HG03159 (cell line): ENCODE measurements around the gene OOSP3.
"Not testable (repeated sequence)": the region's sequence is repeated elsewhere in the genome, so short reads cannot be mapped to it uniquely, and the experiment has no call there.

Experiments used
- ATAC-seq: cut with Tn5 transposase; IDR thresholded peaks from one replicate; pipeline ENCODE4 v1.9.1; 2021; ENCODE audit warnings: mild to moderate bottlenecking, moderate library complexity; ENCODE audit not compliant: unreplicated experiment

OOSP3 gene, protein sequence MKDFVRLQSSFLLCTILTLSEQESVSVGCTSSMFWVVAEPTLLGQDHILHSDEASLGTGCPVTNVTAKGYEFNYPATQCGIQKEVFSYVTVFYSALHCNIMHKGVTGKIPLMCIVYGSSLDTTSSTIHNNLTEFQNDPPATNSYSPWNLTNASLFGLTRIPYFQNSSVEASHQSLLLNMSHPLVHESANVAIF

GRCh38 chr11:59878575-59878974 is at the start of gene OOSP3:
TSS of gene OOSP3 (plus strand) at chr11:59878782. CDS start at chr11:59878809, 27 bp downstream.
- ATAC-seq = no peak

GRCh38 chr11:59829358-59829757 is 49.2 kb upstream of the OOSP3 start:
- ATAC-seq = no peak

- ATAC-seq = no peak
Observed at GRCh38 chr11:59833602-59834001, 45.0 kb upstream of the OOSP3 start.

- ATAC-seq = no peak
Observed at GRCh38 chr11:59839615-59840014, 39.0 kb upstream of the OOSP3 start.

GRCh38 chr11:59841514-59841913 is 37.1 kb upstream of the OOSP3 start:
- ATAC-seq = no peak

- ATAC-seq = no peak
Observed at GRCh38 chr11:59842316-59842715, 36.3 kb upstream of the OOSP3 start.

DNA sequence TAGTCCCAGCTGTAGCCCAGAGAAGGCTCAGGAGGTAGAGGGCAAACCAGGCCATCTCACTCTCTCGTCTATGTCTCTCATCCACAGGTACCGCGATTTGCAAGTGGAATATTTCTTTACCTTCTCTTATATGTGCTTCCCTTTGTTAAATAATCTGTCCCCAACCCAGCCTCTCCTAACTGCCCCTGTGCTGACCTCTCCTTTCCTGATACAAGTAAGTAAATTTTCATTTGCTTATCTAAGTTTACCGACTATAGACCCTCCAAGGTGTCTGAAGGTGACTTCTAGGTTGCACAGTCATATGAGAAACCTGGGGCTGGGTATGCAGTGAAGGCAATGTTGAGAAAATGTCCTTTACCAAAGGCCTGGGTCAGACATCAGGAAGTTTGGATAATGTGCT is 33.2 kb upstream of the OOSP3 start, which contains the start of gene CBLIF:
CBLIF (minus strand) TSS at position 101 of the 400 bp plus-strand sequence; CDS start at position 55, 46 bp downstream.
- no peak for ATAC-seq

DNA sequence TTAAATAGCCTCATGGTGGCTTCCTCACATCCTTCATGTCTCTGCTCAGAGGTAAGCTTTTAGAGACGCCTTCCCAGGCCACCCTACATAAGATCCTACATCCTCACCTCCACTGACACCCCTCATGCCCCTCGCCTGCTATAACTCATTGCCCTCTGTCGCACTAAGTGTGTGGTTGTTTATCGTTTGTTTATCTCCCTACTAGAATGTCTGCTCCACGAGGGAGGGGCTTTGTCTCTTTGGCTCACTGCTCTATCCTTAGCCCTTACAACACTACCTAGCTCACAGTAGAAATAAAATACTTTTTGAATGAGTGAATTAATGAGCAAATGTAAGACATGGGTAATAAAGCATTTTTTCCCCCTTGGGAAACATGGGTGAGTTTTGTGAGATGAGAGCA is 32.0 kb upstream of the OOSP3 start:
- no peak for ATAC-seq

GRCh38 chr11:59847626-59848025 is 31.0 kb upstream of the OOSP3 start:
- no peak for ATAC-seq

DNA sequence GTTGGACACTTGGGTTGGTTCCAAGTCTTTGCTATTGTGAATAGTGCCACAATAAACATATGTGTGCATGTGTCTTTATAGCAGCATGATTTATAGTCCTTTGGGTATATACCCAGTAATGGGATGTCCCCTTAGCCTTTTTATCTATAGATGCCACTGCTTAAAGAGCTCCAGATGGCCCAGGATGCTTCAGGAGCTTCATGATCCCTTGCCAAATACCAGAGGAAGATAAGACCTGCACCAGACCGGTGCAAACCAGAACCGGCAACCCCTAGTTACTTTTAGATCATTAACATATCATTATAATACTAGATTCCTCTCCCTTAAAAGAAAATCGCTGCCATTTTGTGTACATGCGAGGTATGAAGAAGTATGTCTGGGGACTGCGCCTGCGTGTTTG is 30.1 kb upstream of the OOSP3 start:
- ATAC-seq = not testable (repeated sequence)

- no peak for ATAC-seq
Observed at GRCh38 chr11:59849129-59849528, 29.5 kb upstream of the OOSP3 start.

DNA sequence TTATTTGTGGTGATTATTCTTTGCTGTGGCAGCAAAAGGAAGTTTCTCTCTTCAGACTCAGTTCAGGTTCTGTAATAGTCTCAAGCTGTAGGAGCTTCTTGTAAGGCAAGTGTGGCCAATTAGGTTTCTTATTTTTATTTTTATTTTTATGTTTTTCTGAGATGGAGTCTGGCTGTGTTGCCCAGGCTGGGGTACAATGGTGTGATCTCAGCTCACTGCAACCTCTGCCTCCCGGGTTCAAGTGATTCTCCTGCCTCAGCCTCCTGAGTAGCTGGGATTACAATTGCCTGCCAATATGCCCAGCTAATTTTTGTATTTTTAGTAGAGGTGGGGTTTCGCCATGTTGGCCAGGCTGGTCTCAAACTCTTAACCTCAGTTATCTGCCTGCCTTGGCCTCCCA is 29.0 kb upstream of the OOSP3 start:
- ATAC-seq = not testable (repeated sequence)

GRCh38 chr11:59851416-59851815 is 27.2 kb upstream of the OOSP3 start:
- not testable (repeated sequence) for ATAC-seq

GRCh38 chr11:59854871-59855270 is 23.7 kb upstream of the OOSP3 start:
- ATAC-seq = no peak

DNA sequence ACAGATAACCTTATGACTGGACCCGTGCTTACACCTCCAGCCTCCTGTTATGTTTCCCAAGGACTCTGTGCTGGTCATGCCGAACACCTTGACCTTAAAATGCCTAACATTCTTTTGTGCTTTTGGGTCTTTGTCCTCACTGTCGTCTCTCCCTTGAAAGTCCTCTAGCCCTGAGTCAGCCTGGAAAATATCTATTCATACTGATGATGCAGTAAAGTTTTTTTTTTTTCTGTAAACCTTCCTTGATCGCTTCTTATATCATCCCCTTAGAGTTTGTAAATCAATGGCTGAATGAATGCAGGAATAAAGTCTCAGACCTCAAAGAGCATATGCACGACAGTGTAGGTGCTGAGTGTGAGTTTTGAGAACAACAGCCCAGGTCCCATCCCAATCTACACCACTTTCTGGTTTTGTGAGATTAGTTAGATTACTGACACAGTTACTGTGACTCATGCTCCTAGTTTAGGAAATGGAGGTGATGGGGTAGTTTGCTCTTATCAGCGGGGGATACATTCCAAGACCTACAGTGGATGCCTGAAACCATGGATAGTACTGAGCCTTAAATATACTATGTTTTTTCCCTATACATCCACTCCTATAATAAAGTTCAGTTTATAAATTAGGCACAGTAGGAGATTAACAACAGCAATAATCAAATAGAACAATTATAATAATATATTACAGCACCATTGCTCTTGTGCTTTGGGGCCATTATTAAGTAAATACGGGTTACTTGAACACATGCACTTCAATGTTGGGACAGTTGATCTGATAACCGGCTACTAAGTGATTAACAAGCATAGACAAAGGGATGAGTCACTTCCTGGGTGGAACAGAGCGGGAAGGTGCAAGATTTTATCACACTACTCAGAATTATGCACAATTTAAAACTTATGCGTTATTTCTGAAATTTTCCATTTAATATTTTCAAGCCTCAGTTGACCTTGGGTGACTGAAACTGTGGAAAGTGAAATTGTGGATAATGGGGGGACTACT is 20.8 kb upstream of the OOSP3 start:
- no peak for ATAC-seq

GRCh38 chr11:59859673-59860072 is 18.9 kb upstream of the OOSP3 start:
- no peak for ATAC-seq

DNA sequence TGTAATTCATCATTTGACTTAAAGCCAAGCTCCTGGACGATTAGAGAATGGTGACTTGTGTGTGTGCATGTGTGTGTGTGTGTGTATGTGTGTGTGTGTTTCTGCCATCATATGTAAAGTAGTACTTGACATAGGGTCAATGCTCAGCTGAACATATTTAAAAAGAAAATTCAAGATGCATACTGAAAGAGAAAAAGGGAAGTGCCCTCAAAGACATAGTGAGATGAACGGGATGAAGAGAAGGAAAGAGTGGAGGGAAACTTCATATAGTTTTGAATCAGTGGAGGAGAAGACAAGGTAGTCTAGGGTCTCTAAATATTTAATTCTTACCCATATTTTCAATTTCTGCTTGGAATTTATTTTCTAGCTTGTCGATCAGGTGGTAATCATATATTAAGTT is 16.3 kb upstream of the OOSP3 start:
- ATAC-seq = no peak

- ATAC-seq = no peak
Observed at GRCh38 chr11:59865031-59865430, 13.6 kb upstream of the OOSP3 start.

DNA sequence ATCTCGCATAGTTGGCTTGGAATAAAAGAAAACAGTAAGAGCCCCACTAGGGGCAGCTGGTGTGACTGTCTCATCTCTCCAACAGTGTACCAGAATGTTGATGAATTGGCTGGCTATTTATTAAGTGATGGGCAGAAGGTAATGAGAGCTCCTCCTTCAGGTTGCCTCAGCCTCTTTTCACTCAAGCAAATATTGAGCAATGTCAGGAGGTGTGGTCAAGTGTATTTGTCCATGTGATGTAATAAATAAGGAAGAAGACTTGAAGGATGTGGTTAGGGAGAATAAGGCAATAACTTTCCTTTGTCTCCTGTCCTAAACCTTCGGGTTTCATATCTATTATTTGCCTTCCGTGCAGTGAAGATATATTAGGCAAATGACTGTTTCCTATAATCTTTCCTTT is 12.2 kb upstream of the OOSP3 start, which contains the start of gene TCN1:
TCN1 (minus strand) TSS at position 91 of the 400 bp plus-strand sequence; CDS start at position 74, 17 bp downstream.
- ATAC-seq = no peak

DNA sequence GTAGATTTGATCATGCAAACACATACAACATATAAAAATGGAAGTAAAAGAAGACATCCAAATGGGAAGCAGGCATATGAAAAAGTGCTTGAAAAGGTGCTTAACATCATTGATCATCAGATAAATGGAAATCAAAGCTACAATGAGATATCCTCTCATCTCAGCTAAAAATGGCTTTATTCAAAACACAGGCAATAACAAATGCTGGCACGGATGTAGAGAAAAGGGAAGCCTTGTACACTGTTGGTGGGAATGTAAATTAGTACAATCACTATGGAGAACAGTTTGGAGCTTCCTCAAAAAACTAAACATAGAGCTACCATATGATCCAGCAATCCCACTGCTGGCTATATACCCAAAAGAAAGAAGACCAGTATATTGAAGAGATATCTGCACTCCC is 11.7 kb upstream of the OOSP3 start:
- no peak for ATAC-seq

GRCh38 chr11:59867946-59868345 is 10.6 kb upstream of the OOSP3 start:
- no peak for ATAC-seq

GRCh38 chr11:59872076-59872475 is 6.5 kb upstream of the OOSP3 start:
- no peak for ATAC-seq
